Peyer's patch (tissue), 4 donors: Measurements from ENCODE around the gene MRI1. TPM values are rescaled to one million over a fixed set of nuclear protein-coding genes. Genes with fewer than 3 reads are reported as not detected.

Source experiments
- DNase-seq, 3 donors: peaks; one replicate each; pipeline ENCODE4 v3.0.0-alpha.2; 2017 to 2019
- H3K27ac ChIP-seq, 4 donors: fragments of 200-600 bp; sonication (generic); one replicate each; pipeline ENCODE4 v1.5.1; 2016 to 2019
- H3K27me3 ChIP-seq, 2 donors: fragments of 200-600 bp; sonication (generic); one replicate each; pipeline ENCODE4 v1.5.1; 2019
- H3K36me3 ChIP-seq, 3 donors: fragments of 200-600 bp; sonication (generic); one replicate each; pipeline ENCODE4 v1.5.1; 2016 to 2019
- H3K4me1 ChIP-seq, 4 donors: fragments of 200-600 bp; sonication (generic); one replicate each; pipeline ENCODE4 v1.5.1; 2016 to 2019
- H3K4me3 ChIP-seq, 4 donors: fragments of 200-600 bp; sonication (generic); 1 replicate in 3 of 4; 2 replicates in 1 of 4; pipeline ENCODE4 v1.5.1; 2016 to 2019; ENCODE audit warnings: mild to moderate bottlenecking in 1 of 4
- H3K9me3 ChIP-seq, 4 donors: fragments of 200-600 bp; sonication (generic); one replicate each; pipeline ENCODE4 v1.5.1; 2016 to 2019; ENCODE audit warnings: mild to moderate bottlenecking in 1 of 4
- CTCF ChIP-seq, 6 experiments: fragments of 450-650 bp in 4 of 6; fragments of 200-600 bp in 2 of 6; sonication (generic) in 1 of 6; IDR thresholded peaks; one replicate each; pipeline ENCODE4 v1.5.1; 2017 to 2019; ENCODE audit warnings: antibody characterized with exemption in 6 of 6, mild to moderate bottlenecking in 3 of 6, moderate library complexity in 1 of 6
- POLR2A ChIP-seq, 2 donors: fragments of 450-650 bp; IDR thresholded peaks; one replicate each; pipeline ENCODE4 v1.5.1; 2017; ENCODE audit warnings: antibody characterized with exemption in 2 of 2, mild to moderate bottlenecking in 2 of 2, moderate library complexity in 2 of 2
- total RNA-seq, 4 donors: library from RNA; depleted of rRNA; stranded (reverse); fragments of >200 nt; gene quantifications; one replicate each; pipeline ENCODE4 v1.1.0, GENCODE V29; 2016

MRI1 gene
- total RNA-seq, 4 donors from 2014 or later, result 59.2 to 126 (median 95.7) TPM

- H3K9me3 ChIP-seq, result no peaks in the 10 kb centered on the region
- no peak for DNase-seq
- no peak overlapping the region for H3K4me3 ChIP-seq
- TF ChIP-seq POLR2A (IDR thresholded peaks at IDR 0.05) (no peak), CTCF (IDR thresholded peaks at IDR 0.05) (no peak)
- H3K27ac ChIP-seq, result no peak overlapping the region
- H3K27me3 ChIP-seq, result no peaks in the 10 kb centered on the region
- H3K4me1 ChIP-seq, result no peaks in the 10 kb centered on the region
- H3K36me3 ChIP-seq, result peaks cover 0 to 12% (median 0%) of the 10 kb centered on the region in 3 donors
Measured at GRCh38 chr19:13808856-13809255, 44.5 kb downstream of the MRI1 start.

GRCh38 chr19:13812544-13812943 is 48.2 kb downstream of the MRI1 start:
- Histone ChIP-seq H3K36me3 (peaks cover 0 to 16% (median 0%) of the 10 kb centered on the region in 3 donors), H3K4me1 (peaks cover 0 to 3% (median 0%) of the 10 kb centered on the region in 4 donors), H3K27me3 (no peaks in the 10 kb centered on the region), H3K9me3 (no peaks in the 10 kb centered on the region), H3K4me3 (no peak overlapping the region), H3K27ac (no peak overlapping the region)
- TF ChIP-seq POLR2A (IDR thresholded peaks at IDR 0.05) (no peak), CTCF (IDR thresholded peaks at IDR 0.05) (no peak)
- no peak for DNase-seq

- Histone ChIP-seq H3K27me3 (no peaks in the 10 kb centered on the region), H3K4me3 (no peak overlapping the region), H3K4me1 (peaks cover 0 to 4% (median 0%) of the 10 kb centered on the region in 4 donors), H3K36me3 (peaks cover 0 to 16% (median 0%) of the 10 kb centered on the region in 3 donors), H3K9me3 (no peaks in the 10 kb centered on the region), H3K27ac (no peak overlapping the region)
- no peak for DNase-seq
- TF ChIP-seq POLR2A (IDR thresholded peaks at IDR 0.05) (no peak), CTCF (IDR thresholded peaks at IDR 0.05) (no peak)
Measured at GRCh38 chr19:13813147-13813546, 48.8 kb downstream of the MRI1 start.

GRCh38 chr19:13814550-13814949 is 50.2 kb downstream of the MRI1 start:
- no peak for DNase-seq
- no peak overlapping the region for H3K4me3 ChIP-seq
- H3K9me3 ChIP-seq, result no peaks in the 10 kb centered on the region
- no peaks in the 10 kb centered on the region for H3K27me3 ChIP-seq
- TF ChIP-seq POLR2A (IDR thresholded peaks at IDR 0.05) (no peak), CTCF (IDR thresholded peaks at IDR 0.05) (no peak)
- no peak overlapping the region for H3K27ac ChIP-seq
- peaks cover 0 to 7% (median 0%) of the 10 kb centered on the region in 3 donors for H3K36me3 ChIP-seq
- peaks cover 0 to 4% (median 0%) of the 10 kb centered on the region in 4 donors for H3K4me1 ChIP-seq

GRCh38 chr19:13817018-13817614 is 52.8 kb downstream of the MRI1 start:
- DNase-seq, result peak in 2 of 3 donors; percentile 81 to 82
- no peak for TF ChIP-seq POLR2A (IDR thresholded peaks at IDR 0.05)
- TF ChIP-seq CTCF (IDR thresholded peaks at IDR 0.05), result no peak
- H3K4me1 ChIP-seq, result peaks cover 0 to 4% (median 0%) of the 10 kb centered on the region in 4 donors
- H3K36me3 ChIP-seq, result peaks cover 0 to 4% (median 0%) of the 10 kb centered on the region in 3 donors
- peak overlapping the region in 3 of 4 donors; percentile 19 to 77 (median 76) for H3K27ac ChIP-seq
- H3K4me3 ChIP-seq, result peak overlapping the region in 2 of 4 donors; percentile 42 to 52
- H3K27me3 ChIP-seq, result no peaks in the 10 kb centered on the region
- no peaks in the 10 kb centered on the region for H3K9me3 ChIP-seq
